Superior temporal gyrus (tissue), 1 donor: Measurements from ENCODE around the gene SPRR2A.
A peak's percentile ranks its signal among the peaks of the same experiment; 100 is the strongest.
"Not testable (repeated sequence)": the region's sequence is repeated elsewhere in the genome, so short reads cannot be mapped to it uniquely, and the experiment has no call there.

Experiments used
- DNase-seq: peaks from one replicate; pipeline ENCODE4 v3.0.0-alpha.2; 2016; ENCODE audit errors: extremely low spot score

The SPRR2A gene

GRCh38 chr1:153057375-153057774 lies at the start of gene SPRR2A:
SPRR2A (minus strand) TSS chr1:153057512; CDS start chr1:153056735, 777 bp downstream.
- no peak for DNase-seq

- no peak for DNase-seq
Measured at GRCh38 chr1:153100245-153100644, 42.9 kb upstream of the SPRR2A start.

- no peak for DNase-seq
Measured at GRCh38 chr1:153099461-153100045, 42.2 kb upstream of the SPRR2A start.

GRCh38 chr1:153095764-153096163 lies 38.5 kb upstream of the SPRR2A start:
- no peak for DNase-seq

DNA sequence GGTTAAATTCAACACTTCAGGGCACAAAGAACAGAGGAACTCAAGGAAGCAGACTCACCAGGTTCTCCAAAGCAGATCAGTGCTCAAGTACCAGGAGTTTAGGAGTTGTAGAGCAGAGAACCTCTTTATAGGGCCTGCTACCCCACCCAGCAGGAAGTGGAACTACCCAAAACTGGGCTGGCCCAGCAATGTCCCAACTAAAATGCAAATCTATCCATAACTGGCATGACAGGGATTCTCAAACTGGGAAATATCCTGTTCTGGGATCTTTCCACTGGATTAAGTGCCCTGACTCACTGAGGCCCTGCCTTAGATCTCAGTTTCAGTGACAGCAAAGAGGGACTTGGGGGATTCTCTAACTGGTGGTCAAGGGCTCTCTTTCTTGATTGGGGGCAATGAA lies 37.1 kb upstream of the SPRR2A start, which contains the start of gene SPRR2E:
Gene SPRR2E, minus strand, starts transcription at position 101 of the 400 bp plus-strand sequence. CDS start 775 bp downstream, outside the sequence.
- no peak for DNase-seq

- no peak for DNase-seq
Measured at GRCh38 chr1:153087652-153088051, 30.3 kb upstream of the SPRR2A start.

GRCh38 chr1:153081736-153082135 lies 24.4 kb upstream of the SPRR2A start:
- DNase-seq, result no peak

DNA sequence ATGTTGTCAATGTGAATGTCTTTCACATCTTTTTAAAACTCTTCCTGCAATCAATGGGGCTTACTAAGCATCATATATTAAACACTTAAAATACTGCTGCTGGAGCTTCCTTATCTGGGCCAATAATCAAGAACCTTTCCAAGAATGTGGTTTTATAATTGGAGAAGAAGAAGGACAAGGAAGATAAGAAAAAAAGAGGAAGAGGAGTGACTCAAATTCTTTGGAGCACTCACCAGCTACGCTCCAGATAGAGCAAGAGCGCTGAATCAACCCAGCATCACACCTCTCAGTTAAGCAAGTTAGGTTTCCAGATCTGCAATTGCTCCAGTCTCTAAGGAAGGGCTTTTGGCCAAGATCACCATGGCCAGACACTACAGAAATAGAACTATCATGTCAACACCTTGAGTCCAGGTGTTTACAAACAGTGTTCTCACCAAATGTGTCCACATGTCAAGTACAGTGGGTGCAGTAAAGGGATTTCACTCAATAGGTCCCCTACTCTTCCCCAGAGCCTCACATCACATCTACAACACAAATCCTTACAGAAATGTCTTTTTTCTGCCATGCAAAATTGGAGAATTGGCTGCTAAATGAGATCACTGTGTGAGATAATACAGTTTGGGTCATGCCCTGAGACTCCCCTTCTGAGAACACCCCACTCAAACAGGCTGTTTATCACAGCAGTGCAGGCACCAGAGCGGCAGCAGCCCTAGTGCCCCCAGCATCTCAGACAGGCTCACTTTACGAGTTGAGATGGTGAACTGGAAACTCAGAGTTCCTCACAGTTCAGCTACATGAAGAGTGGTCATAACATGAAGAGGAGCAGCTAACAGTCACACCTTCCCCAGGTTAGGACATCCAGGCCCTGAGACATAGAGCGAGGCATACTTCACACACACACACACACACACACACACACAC lies 15.8 kb upstream of the SPRR2A start:
- no peak for DNase-seq

- DNase-seq, result no peak
Measured at GRCh38 chr1:153071511-153071910, 14.2 kb upstream of the SPRR2A start, which contains the start of gene SPRR2B. SPRR2B (minus strand) TSS chr1:153071611; CDS start chr1:153070839, 772 bp downstream.

DNA sequence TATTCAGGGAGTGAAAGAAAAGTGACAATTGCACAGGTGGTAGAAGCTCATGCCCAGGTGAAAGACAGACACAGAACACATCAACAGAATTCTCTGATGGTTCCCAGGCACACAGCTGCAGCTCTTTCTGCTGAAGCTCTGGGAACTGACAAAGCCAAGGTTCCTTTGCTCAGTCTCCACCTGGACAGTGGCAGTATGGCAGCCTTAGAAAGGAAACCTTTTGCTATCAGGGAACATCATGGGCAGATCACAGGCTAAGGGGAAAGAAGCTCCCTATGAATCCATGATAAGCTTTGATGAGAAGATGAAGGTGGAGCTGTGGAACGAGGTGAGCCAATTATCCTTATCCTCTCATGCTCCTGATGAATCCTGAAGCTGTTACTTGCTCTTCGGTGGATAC lies 12.9 kb upstream of the SPRR2A start:
- DNase-seq, result no peak

- no peak for DNase-seq
Measured at GRCh38 chr1:153058826-153059784, 1.8 kb upstream of the SPRR2A start.

- no peak for DNase-seq
Measured at GRCh38 chr1:153058154-153058553, 842 bp upstream of the SPRR2A start.

- not testable (repeated sequence) for DNase-seq
Measured at GRCh38 chr1:153056111-153056510, 1.2 kb downstream of the SPRR2A start.

DNA sequence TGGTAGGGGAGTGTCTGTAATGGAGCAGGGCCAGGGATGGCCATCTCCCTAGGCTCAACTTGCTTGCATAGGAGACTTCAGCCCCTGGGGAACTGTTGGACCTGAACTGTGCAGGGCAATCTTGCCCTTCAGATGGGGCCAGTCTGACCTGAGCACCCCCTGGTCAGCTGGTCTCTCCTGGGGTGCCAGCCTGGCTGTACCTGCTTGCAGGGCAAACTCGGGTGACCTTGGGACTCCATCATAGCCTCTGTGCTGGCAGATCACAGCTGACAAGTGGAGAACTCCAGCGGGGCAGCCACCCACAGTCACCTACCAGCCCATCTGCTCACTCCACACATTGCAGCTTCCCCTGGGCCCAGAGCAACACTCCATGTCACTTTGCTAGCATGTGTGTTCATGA lies 8.1 kb downstream of the SPRR2A start:
- DNase-seq, result no peak

DNA sequence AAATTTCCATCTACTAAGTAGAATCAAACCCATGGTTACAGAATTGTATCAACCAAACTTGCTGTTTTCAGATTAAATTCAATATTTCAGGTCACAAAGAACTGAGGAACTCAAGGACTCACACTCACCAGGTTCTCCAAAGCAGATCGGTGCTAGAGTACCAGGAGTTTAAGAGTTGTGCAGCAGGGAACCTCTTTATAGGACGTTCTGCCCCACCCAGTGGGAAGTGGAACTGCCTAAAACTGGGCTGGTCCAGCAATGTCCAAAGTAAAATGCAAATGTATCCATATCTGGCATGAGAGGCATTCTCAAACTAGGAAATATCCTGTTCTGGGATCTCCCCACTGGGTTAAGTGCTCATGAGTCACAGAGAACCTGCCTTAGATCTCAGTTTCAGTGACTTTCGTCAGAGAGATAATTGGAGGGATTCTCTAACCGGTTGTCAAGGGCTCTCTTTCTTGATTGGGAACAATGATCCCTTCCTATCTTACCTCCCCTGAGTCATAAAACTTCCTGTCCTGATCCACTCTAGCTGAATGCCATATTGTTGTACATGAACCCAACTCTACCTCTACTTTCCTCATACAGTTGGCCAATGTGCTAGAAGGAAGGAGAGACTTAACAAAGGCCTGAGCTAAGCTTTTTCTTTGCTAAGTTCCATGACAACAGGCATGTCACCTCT lies 16.2 kb downstream of the SPRR2A start, which contains the start of gene SPRR2D:
Gene SPRR2D, minus strand, starts transcription at position 171 of the 682 bp plus-strand sequence. CDS start 774 bp downstream, outside the sequence.
- DNase-seq, result no peak

- DNase-seq, result no peak
Measured at GRCh38 chr1:153035211-153035610, 22.1 kb downstream of the SPRR2A start.

DNA sequence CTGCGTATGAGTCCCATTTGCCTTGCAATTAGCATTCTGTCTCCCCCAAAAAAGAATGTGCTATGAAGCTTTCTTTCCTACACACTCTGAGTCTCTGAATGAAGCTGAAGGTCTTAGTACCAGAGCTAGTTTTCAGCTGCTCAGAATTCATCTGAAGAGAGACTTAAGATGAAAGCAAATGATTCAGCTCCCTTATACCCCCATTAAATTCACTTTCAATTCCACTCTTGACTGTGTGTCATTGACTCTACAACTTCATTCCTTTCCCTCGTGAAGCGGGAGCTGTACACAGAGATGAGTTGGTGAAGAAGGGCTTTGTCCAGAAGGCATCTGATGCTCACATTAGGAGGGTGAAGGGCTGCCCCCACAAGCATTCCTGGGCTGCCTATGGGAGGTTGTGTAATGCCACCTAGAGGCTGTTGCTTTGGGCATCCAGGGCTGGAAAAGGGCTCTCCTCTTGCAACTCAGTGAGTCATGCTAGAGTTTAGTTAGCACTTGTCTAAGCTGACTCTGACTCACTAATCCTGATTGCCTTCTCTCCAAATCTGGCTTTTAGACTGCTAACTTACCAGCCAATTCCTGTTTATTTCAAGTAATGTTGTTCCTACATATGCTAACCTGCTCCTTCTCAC lies 24.5 kb downstream of the SPRR2A start:
- peak; percentile 16 for DNase-seq

GRCh38 chr1:153032073-153032472 lies 25.2 kb downstream of the SPRR2A start:
- no peak for DNase-seq

DNA sequence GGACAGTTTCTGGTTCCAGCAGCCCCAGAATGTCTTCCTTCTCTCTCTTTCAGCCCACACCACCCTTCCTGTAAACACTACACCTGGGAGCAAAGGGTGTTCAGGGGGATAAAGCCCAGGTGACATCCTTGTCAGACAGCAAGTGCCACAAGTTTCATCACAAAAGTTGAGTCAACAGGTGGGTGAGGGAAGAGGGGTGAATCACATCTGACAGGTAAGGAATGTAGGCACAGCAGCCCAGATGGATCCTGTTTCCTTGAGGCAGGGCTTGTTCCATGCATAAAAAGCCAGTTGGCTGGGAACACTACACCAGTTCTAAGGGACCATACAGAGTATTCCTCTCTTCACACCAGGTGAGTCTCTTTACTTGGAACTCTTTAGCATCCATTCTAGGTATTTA lies 26.4 kb downstream of the SPRR2A start, which contains the start of gene SPRR1B:
Gene SPRR1B, plus strand, starts transcription at position 309 of the 400 bp plus-strand sequence. CDS start 1,143 bp downstream, outside the sequence.
- DNase-seq, result no peak

- DNase-seq, result no peak
Measured at GRCh38 chr1:153028766-153029165, 28.5 kb downstream of the SPRR2A start.
